Activated B cell treated with CpG ODN at 0.5 μM for 24 hours (primary cell): ENCODE measurements around the gene KSR2. TPM values are rescaled to one million over a fixed set of nuclear protein-coding genes. Genes with fewer than 3 reads are reported as not detected.

Experiments used
- ATAC-seq: fragments of 200-7000 bp; cut with Tn5 transposase; one replicate; pipeline ENCODE4 v1.10.0; 2021; ENCODE audit warnings: low read depth, mild to moderate bottlenecking, moderate library complexity
- CTCF ChIA-PET: fragments of 350-600 bp; sonication (Branson Sonifier 250); formaldehyde crosslinking; loops from one replicate; lab custom pipeline; 2021; ENCODE audit warnings: antibody characterized with exemption; lab: Charles Lee
- POLR2A ChIA-PET: fragments of 350-600 bp; sonication (Branson Sonifier 250); formaldehyde crosslinking; loops from one replicate; lab custom pipeline; 2021; ENCODE audit warnings: antibody characterized with exemption; lab: Charles Lee
- DNase-seq: peaks from one replicate; pipeline ENCODE4 v3.0.0; 2022
- H3K27ac Mint-ChIP-seq: one replicate; pipeline ENCODE4 v1.8.0; 2020; ENCODE audit warnings: mixed read lengths
- H3K27me3 Mint-ChIP-seq: one replicate; pipeline ENCODE4 v1.8.0; 2021; ENCODE audit warnings: mixed read lengths
- H3K36me3 Mint-ChIP-seq: one replicate; pipeline ENCODE4 v1.8.0; 2021; ENCODE audit warnings: low read depth, mixed read lengths
- H3K4me1 Mint-ChIP-seq: one replicate; pipeline ENCODE4 v1.8.0; 2021; ENCODE audit warnings: mixed read lengths
- H3K4me3 Mint-ChIP-seq: one replicate; pipeline ENCODE4 v1.8.0; 2020; ENCODE audit warnings: mild to moderate bottlenecking, mixed read lengths
- H3K9me3 Mint-ChIP-seq: one replicate; pipeline ENCODE4 v1.8.0; 2020; ENCODE audit warnings: mixed read lengths
- intact Hi-C: fragments of 100-400 bp; cut with micrococcal nuclease; formaldehyde crosslinking; loops from one replicate; pipeline ENCODE4 v1.15.1; 2024
- total RNA-seq: library from RNA; stranded (reverse); gene quantifications from 2 replicates; pipeline ENCODE4 v1.2.3, GENCODE V29; 2022
- TF ChIP-seq, protein P1 (sequence below): fragments of 200-600 bp; IDR thresholded peaks from one replicate; pipeline ENCODE4 v1.8.0; 2022; ENCODE audit warnings: antibody characterized with exemption, mild to moderate bottlenecking

KSR2 gene
- total RNA-seq, 1 donor from 2014 or later, result not detected

DNA sequence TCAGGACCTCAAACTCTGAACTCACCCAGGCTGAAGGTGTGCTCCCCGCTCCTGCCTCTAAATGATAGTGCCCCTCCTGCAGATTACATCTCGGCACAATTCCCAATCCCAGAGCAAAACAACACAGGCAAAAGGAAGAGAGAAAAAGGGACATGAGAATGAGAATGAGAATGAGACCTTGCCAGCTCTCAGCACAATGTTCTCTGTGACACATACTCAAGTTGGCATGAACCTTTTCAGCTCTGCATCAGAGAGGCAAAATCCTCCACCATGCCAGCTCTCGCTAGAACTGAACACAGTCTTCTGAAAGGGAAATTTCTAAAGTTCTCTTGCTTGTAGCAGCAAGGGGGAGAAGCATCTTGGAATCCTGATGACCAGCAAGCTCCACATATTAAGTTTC lies 84.6 kb downstream of the KSR2 start:
- Mint-ChIP-seq H3K4me3 (no peak overlapping the region), H3K27ac (no peak overlapping the region), H3K27me3 (peaks cover 5% of the 10 kb centered on the region), H3K36me3 (no peaks in the 10 kb centered on the region), H3K9me3 (no peaks in the 10 kb centered on the region), H3K4me1 (peaks cover 5% of the 10 kb centered on the region)
- no peak for DNase-seq
- ChIA-PET POLR2A (no interaction called here), CTCF (no interaction called here)
- intact Hi-C loops, result no loop called here
- TF ChIP-seq, protein P1, sequence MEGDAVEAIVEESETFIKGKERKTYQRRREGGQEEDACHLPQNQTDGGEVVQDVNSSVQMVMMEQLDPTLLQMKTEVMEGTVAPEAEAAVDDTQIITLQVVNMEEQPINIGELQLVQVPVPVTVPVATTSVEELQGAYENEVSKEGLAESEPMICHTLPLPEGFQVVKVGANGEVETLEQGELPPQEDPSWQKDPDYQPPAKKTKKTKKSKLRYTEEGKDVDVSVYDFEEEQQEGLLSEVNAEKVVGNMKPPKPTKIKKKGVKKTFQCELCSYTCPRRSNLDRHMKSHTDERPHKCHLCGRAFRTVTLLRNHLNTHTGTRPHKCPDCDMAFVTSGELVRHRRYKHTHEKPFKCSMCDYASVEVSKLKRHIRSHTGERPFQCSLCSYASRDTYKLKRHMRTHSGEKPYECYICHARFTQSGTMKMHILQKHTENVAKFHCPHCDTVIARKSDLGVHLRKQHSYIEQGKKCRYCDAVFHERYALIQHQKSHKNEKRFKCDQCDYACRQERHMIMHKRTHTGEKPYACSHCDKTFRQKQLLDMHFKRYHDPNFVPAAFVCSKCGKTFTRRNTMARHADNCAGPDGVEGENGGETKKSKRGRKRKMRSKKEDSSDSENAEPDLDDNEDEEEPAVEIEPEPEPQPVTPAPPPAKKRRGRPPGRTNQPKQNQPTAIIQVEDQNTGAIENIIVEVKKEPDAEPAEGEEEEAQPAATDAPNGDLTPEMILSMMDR, result no peak
- no peak for ATAC-seq

DNA sequence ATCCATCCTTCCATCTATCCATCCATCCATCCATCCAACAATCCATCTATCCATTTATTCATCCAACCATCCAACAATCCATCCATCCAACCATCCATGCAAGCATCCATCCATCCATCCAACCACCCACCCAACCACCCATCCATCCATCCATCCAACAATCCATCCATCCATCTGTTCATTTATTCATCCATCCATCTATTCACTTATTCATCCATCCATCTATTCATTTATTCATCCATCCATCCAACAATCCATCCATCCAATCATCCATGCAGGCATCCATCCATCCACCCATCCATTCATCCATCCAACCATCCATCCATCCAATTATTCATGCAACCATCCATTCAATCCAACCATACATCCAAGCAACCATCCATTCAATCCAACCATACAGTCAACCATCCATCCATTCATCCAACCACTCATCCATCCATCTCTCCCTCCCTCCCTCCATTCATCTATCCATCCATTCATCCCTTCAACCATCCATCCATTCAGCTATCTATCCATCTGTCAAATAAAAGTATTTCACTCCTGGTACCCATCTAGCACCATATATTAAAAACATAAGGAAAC lies 86.1 kb downstream of the KSR2 start:
- no peak for ATAC-seq
- no peaks in the 10 kb centered on the region for H3K9me3 Mint-ChIP-seq
- TF ChIP-seq, protein P1, result no peak
- intact Hi-C loops, result no loop called here
- H3K4me3 Mint-ChIP-seq, result no peak overlapping the region
- no peak overlapping the region for H3K27ac Mint-ChIP-seq
- peaks cover 6% of the 10 kb centered on the region for H3K27me3 Mint-ChIP-seq
- no peak for DNase-seq
- POLR2A ChIA-PET, result no interaction called here
- no peaks in the 10 kb centered on the region for H3K4me1 Mint-ChIP-seq
- H3K36me3 Mint-ChIP-seq, result no peaks in the 10 kb centered on the region
- CTCF ChIA-PET, result no interaction called here

DNA sequence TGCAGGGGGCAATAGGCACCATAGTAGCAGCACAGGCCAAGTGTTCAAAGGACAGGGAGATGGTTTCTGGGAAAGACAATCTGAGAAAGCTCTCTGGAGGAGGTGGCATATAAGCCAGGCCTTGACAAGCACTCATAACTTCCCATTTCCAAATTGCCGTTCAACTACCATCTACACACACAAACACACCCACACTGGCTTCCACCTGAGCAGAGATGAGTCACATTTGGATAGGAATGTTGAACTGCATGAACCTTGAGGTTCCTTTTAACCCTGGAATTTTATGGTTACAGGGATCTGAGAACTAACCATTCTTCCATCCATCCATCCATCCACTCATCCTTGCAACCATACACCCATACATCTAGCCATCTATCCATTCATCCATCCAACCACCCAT lies 86.6 kb downstream of the KSR2 start:
- no peak overlapping the region for H3K27ac Mint-ChIP-seq
- peaks cover 6% of the 10 kb centered on the region for H3K27me3 Mint-ChIP-seq
- no peaks in the 10 kb centered on the region for H3K4me1 Mint-ChIP-seq
- CTCF ChIA-PET, result no interaction called here
- H3K36me3 Mint-ChIP-seq, result no peaks in the 10 kb centered on the region
- TF ChIP-seq, protein P1, result no peak
- H3K9me3 Mint-ChIP-seq, result no peaks in the 10 kb centered on the region
- DNase-seq (no peak), ATAC-seq (no peak)
- POLR2A ChIA-PET, result no interaction called here
- intact Hi-C loops, result no loop called here
- no peak overlapping the region for H3K4me3 Mint-ChIP-seq

DNA sequence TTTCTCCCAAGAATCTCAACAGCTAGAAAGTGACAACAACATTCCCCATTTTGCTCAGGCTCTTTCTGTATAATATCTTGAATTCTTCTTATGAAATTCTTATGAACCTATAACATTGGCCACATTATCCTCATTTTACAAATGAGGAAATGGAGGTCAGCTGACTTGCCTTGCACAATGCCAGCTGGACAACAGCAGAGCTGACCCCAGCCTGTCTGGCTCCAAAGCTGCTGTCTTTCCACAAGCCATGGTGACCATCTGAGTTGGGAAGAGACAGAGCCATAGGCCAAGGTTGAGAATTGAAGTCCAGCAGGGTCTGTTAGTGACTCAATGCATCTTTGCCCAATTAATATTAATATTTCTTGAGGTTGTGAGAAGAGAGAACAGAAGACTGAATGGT lies 87.3 kb downstream of the KSR2 start:
- Mint-ChIP-seq H3K9me3 (no peaks in the 10 kb centered on the region), H3K4me1 (no peaks in the 10 kb centered on the region), H3K27me3 (peaks cover 6% of the 10 kb centered on the region), H3K36me3 (no peaks in the 10 kb centered on the region), H3K27ac (no peak overlapping the region), H3K4me3 (no peak overlapping the region)
- intact Hi-C loops, result no loop called here
- POLR2A ChIA-PET, result no interaction called here
- CTCF ChIA-PET, result no interaction called here
- ATAC-seq (no peak), DNase-seq (no peak)
- TF ChIP-seq, protein P1, result no peak

DNA sequence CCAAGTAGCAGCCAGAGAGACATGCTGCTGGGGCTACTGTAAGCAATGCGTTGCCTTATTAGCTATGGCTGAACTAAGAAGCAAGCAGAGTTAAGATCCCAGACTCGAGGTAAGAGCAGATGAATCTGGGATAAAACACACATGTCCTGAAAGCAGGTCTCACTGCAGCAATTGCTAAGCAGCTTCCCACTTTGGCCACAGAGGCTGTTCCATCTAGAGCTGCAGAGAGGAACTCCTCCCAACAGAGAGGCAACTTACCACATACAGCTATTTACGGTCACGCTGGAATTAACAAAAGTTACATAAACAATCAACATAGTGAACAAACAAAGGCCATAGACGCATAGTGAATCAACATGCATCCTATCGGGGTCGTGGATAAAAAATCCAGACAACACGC lies 90.2 kb downstream of the KSR2 start:
- POLR2A ChIA-PET, result no interaction called here
- intact Hi-C loops, result loop anchor here (5.0 kb wide), 1 partner anchor 139 kb away; the partner anchor contains the start of gene RFC5
- H3K4me1 Mint-ChIP-seq, result peaks cover 8% of the 10 kb centered on the region

More for the DNA sequence above, 90.2 kb downstream of the KSR2 start:
- Mint-ChIP-seq H3K36me3 (no peaks in the 10 kb centered on the region), H3K9me3 (no peaks in the 10 kb centered on the region), H3K27ac (no peak overlapping the region), H3K27me3 (peaks cover 15% of the 10 kb centered on the region), H3K4me3 (no peak overlapping the region)
- TF ChIP-seq, protein P1, result no peak
- DNase-seq (no peak), ATAC-seq (no peak)
- CTCF ChIA-PET, result interaction anchor here (0.6 kb wide), 1 partner anchor 646 kb away, joined by 3 read pairs; no protein-coding TSS in a partner anchor
